ENCODE results near the gene TNPO2.

GRCh38 chr19:12715929-12716328, 7.8 kb downstream of the TNPO2 start:
- TF ChIP-seq CTCF (IDR thresholded peaks at IDR 0.05) (no peak), POLR2A (IDR thresholded peaks at IDR 0.05) (no peak)
